ENCODE data around the gene CGA. TPM values are rescaled to one million over a fixed set of nuclear protein-coding genes. Genes with fewer than 3 reads are reported as not detected.
"Not testable (repeated sequence)": the region's sequence is repeated elsewhere in the genome, so short reads cannot be mapped to it uniquely, and the experiment has no call there.

The CGA gene
- not detected for total RNA-seq
- long read RNA-seq = 0 reads

DNA sequence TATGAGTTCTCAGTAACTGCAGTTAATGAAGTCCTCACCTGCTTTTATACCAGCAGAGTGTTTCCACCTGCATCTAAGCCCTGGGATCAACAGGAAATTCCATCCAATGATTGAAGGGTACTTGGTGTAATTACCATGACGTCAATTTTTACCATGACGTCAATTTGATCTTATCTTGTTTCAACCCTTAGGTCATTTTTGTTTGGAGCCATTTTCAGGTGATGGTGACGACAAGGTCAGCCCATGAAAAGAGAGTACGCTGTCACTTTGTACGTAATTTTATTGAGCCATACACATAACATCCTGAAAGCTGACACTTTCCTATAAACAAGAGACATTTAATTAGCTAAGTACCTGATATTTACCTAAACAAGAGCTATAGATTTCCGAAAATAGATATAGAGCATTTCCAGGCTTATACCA is at the start of gene CGA:
TSS of gene CGA (minus strand) at position 20 of the 423 bp plus-strand sequence. CDS start 6,906 bp downstream, outside the sequence.
- Histone ChIP-seq H3K27me3 (ENCODE audit: low read depth) (peaks cover 7% of the 10 kb centered on the region), H3K27ac (no peak within 1 kb of the TSS), H3K4me1 (no peaks in the 10 kb centered on the region), H3K9me3 (no peaks in the 10 kb centered on the region), H3K36me3 (no peaks in the 10 kb centered on the region), H3K4me3 (no peak within 1 kb of the TSS)
- no peak for ATAC-seq
- TF ChIP-seq, protein P1, sequence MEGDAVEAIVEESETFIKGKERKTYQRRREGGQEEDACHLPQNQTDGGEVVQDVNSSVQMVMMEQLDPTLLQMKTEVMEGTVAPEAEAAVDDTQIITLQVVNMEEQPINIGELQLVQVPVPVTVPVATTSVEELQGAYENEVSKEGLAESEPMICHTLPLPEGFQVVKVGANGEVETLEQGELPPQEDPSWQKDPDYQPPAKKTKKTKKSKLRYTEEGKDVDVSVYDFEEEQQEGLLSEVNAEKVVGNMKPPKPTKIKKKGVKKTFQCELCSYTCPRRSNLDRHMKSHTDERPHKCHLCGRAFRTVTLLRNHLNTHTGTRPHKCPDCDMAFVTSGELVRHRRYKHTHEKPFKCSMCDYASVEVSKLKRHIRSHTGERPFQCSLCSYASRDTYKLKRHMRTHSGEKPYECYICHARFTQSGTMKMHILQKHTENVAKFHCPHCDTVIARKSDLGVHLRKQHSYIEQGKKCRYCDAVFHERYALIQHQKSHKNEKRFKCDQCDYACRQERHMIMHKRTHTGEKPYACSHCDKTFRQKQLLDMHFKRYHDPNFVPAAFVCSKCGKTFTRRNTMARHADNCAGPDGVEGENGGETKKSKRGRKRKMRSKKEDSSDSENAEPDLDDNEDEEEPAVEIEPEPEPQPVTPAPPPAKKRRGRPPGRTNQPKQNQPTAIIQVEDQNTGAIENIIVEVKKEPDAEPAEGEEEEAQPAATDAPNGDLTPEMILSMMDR (IDR thresholded peaks at IDR 0.05) = no peak
- no peak for DNase-seq
- intact Hi-C loops (cut with DNase I) = no loop called here

DNA sequence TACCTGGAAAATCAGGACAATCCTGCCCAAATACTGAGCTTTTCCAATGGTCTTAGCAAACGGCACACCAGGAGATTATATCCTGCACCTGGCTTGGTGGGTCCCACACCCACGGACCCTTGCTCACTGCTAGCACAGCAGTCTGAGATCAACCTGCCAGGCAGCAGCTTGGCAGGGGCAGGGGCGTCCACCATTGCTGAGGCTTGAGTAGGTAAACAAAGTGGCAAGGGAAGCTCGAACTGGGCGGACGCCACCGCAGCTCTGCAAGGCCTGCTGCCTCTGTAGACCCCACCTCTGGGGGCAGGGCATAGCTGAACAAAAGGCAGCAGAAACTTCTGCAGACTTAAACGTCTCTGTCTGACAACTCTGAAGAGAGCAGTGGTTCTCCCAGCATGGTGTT is 45.0 kb upstream of the CGA start:
- not testable (repeated sequence) for DNase-seq; H3K9me3 ChIP-seq; H3K4me1 ChIP-seq; H3K36me3 ChIP-seq; H3K27ac ChIP-seq; H3K27me3 ChIP-seq (ENCODE audit: low read depth); H3K4me3 ChIP-seq; ATAC-seq
- intact Hi-C loops (cut with DNase I) = loop anchor here (5.0 kb wide), 1 partner anchor 97 kb away; no protein-coding TSS in a partner anchor

DNA sequence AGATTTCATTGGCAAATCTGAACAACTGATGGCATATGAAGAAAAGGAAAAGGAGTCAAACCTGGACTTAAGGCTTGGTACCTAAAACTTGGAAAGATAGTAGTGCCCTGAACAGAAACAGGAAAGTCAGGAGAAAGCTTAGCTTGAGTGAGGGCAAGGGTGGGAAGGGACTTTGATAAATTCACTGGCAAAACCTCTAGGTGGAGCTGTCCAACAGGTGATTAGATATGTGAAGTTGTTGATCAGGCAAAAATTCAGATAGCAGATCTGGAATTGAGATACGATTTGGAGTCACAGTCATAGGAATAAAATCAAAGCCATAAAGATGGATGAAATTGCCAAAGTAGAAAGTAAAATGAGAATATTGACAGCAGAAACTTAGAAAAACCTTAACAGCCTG is 44.3 kb upstream of the CGA start:
- Histone ChIP-seq H3K4me1 (no peaks in the 10 kb centered on the region), H3K4me3 (no peak overlapping the region), H3K27ac (no peak overlapping the region), H3K9me3 (no peaks in the 10 kb centered on the region), H3K27me3 (ENCODE audit: low read depth) (no peaks in the 10 kb centered on the region), H3K36me3 (no peaks in the 10 kb centered on the region)
- ATAC-seq (peak; percentile 80 to 88), DNase-seq (no peak)
- intact Hi-C loops (cut with DNase I) = loop anchor here (5.0 kb wide), 1 partner anchor 98 kb away; no protein-coding TSS in a partner anchor
- TF ChIP-seq, protein P1 (IDR thresholded peaks at IDR 0.05) = peak; percentile 73

DNA sequence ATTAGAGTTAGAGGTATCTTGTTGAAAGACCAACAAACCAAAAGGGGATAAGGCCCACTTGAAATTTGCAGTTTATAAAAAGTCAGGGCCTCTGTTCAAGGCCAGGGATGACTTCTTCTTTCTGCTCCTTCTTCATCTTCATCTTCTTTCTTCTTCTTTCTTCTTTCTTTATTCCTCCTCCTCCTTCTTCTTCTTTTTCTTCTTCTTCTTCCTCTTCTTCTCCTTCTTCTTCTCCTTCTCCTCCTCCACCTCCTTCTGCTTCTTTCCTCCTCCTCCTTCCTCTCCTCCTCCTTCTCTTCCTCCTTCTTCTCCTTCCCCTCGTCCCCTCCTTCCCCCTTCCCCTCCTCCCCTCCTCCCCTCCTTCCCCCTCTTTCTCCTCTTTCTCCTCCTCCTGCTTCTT is 42.1 kb upstream of the CGA start:
- no peaks in the 10 kb centered on the region for H3K9me3 ChIP-seq
- H3K27me3 ChIP-seq (ENCODE audit: low read depth) = no peaks in the 10 kb centered on the region
- H3K4me3 ChIP-seq = no peak overlapping the region
- H3K27ac ChIP-seq = no peak overlapping the region
- H3K36me3 ChIP-seq = no peaks in the 10 kb centered on the region
- ATAC-seq (no peak), DNase-seq (no peak)
- TF ChIP-seq, protein P1 (IDR thresholded peaks at IDR 0.05) = no peak
- intact Hi-C loops (cut with DNase I) = loop anchor here (5.0 kb wide), 1 partner anchor 100 kb away; no protein-coding TSS in a partner anchor
- no peaks in the 10 kb centered on the region for H3K4me1 ChIP-seq

DNA sequence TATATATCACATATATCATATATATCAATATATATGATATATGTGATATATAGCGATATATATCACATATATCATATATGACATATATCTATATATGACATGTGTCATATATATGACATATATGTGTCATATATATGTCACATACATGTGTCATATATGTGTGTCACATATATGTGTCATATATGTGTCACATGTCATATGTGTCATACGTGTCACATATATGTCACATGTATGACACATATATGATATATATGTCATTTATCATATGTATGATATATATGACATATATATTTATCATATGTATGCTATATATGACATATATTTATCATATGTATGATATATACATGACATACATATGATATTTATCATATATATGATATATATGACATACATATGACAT is 32.8 kb upstream of the CGA start:
- intact Hi-C loops (cut with DNase I) = no loop called here
- no peak overlapping the region for H3K4me3 ChIP-seq

DNA sequence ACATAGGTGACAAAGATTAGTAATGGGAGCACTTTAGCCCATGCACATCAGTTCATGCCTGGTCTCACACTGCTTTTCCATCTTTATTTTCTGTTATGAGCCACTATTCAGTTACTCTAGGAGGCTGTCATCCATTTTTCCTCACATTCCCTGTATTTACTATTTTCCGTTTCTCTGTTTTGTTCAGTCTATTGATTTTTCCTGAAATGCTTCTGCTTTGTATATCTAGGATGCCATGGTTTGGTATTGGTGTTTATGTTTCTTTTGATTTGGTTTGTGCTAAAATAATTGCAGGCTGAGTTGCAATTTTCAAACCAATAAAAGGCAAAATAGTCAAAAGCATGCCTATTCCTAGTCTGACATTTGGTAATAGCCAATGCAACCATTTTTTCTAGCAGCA is 31.6 kb upstream of the CGA start:
- Histone ChIP-seq H3K9me3 (no peaks in the 10 kb centered on the region), H3K36me3 (no peaks in the 10 kb centered on the region), H3K27ac (no peak overlapping the region), H3K27me3 (ENCODE audit: low read depth) (peaks cover 21% of the 10 kb centered on the region), H3K4me3 (no peak overlapping the region), H3K4me1 (no peaks in the 10 kb centered on the region)
- DNase-seq (no peak), ATAC-seq (no peak)
- TF ChIP-seq, protein P1 (IDR thresholded peaks at IDR 0.05) = no peak
- intact Hi-C loops (cut with DNase I) = no loop called here

More for the DNA sequence above, 32.8 kb upstream of the CGA start:
- Histone ChIP-seq H3K9me3 (no peaks in the 10 kb centered on the region), H3K36me3 (no peaks in the 10 kb centered on the region), H3K4me1 (no peaks in the 10 kb centered on the region), H3K27me3 (ENCODE audit: low read depth) (peaks cover 14% of the 10 kb centered on the region), H3K27ac (no peak overlapping the region)
- DNase-seq (no peak), ATAC-seq (no peak)
- TF ChIP-seq, protein P1 (IDR thresholded peaks at IDR 0.05) = no peak
